ENCODE data around the gene OR2AK2. TPM values are rescaled to one million over a fixed set of nuclear protein-coding genes. Genes with fewer than 3 reads are reported as not detected.

Gene OR2AK2
- total and polyA plus RNA-seq, 4 donors: not detected

GRCh38 chr1:247933989-247934388 lies 31.0 kb upstream of the OR2AK2 start:
- H3K9ac ChIP-seq (ENCODE audit: insufficient read depth in 1 of 2, low read length in 2 of 2): no peak overlapping the region
- H3K4me1 ChIP-seq (ENCODE audit: control insufficient read depth in 5 of 5, insufficient read depth in 5 of 5, low read length in 5 of 5): no peaks in the 10 kb centered on the region
- DNase-seq: no peak
- ATAC-seq (ENCODE audit: insufficient read depth, low FRiP score): no peak
- H3K27ac ChIP-seq (ENCODE audit: low read depth in 1 of 2, low read length in 1 of 2): no peak overlapping the region
- H3K4me3 ChIP-seq: no peak overlapping the region
- H3K36me3 ChIP-seq (ENCODE audit: control insufficient read depth in 4 of 4, insufficient read depth in 4 of 4, low read length in 4 of 4): no peaks in the 10 kb centered on the region
- 97% methylated on average over 8 of the region's 8 CpGs for WGBS, 2 donors
- peaks cover 0 to 16% (median 0%) of the 10 kb centered on the region in 4 donors for H3K9me3 ChIP-seq (ENCODE audit: control insufficient read depth in 4 of 4, insufficient read depth in 3 of 4, low read length in 3 of 4)
- TF ChIP-seq CTCF (IDR thresholded peaks at IDR 0.05; ENCODE audit: control extremely low read depth, extremely low read depth): no peak
- H3K27me3 ChIP-seq (ENCODE audit: control insufficient read depth in 3 of 3, insufficient read depth in 3 of 3, low read length in 2 of 3): no peaks in the 10 kb centered on the region

- peaks cover 0 to 16% (median 0%) of the 10 kb centered on the region in 4 donors for H3K9me3 ChIP-seq (ENCODE audit: control insufficient read depth in 4 of 4, insufficient read depth in 3 of 4, low read length in 3 of 4)
- H3K27ac ChIP-seq (ENCODE audit: low read depth in 1 of 2, low read length in 1 of 2): no peak overlapping the region
- 94 to 98% methylated on average over 9 of the region's 9 CpGs for WGBS, 2 donors
- no peak overlapping the region for H3K9ac ChIP-seq (ENCODE audit: insufficient read depth in 1 of 2, low read length in 2 of 2)
- TF ChIP-seq CTCF (IDR thresholded peaks at IDR 0.05; ENCODE audit: control extremely low read depth, extremely low read depth): no peak
- no peaks in the 10 kb centered on the region for H3K36me3 ChIP-seq (ENCODE audit: control insufficient read depth in 4 of 4, insufficient read depth in 4 of 4, low read length in 4 of 4)
- no peaks in the 10 kb centered on the region for H3K4me1 ChIP-seq (ENCODE audit: control insufficient read depth in 5 of 5, insufficient read depth in 5 of 5, low read length in 5 of 5)
- H3K4me3 ChIP-seq: no peak overlapping the region
- DNase-seq (no peak), ATAC-seq (ENCODE audit: insufficient read depth, low FRiP score) (no peak)
- H3K27me3 ChIP-seq (ENCODE audit: control insufficient read depth in 3 of 3, insufficient read depth in 3 of 3, low read length in 2 of 3): no peaks in the 10 kb centered on the region
Observed at GRCh38 chr1:247935781-247936180, 29.3 kb upstream of the OR2AK2 start.

- Histone ChIP-seq H3K27ac (ENCODE audit: low read depth in 1 of 2, low read length in 1 of 2) (no peak overlapping the region), H3K9ac (ENCODE audit: insufficient read depth in 1 of 2, low read length in 2 of 2) (no peak overlapping the region), H3K4me3 (no peak overlapping the region), H3K9me3 (ENCODE audit: control insufficient read depth in 4 of 4, insufficient read depth in 3 of 4, low read length in 3 of 4) (peaks cover 0 to 16% (median 0%) of the 10 kb centered on the region in 4 donors), H3K36me3 (ENCODE audit: control insufficient read depth in 4 of 4, insufficient read depth in 4 of 4, low read length in 4 of 4) (no peaks in the 10 kb centered on the region), H3K27me3 (ENCODE audit: control insufficient read depth in 3 of 3, insufficient read depth in 3 of 3, low read length in 2 of 3) (no peaks in the 10 kb centered on the region), H3K4me1 (ENCODE audit: control insufficient read depth in 5 of 5, insufficient read depth in 5 of 5, low read length in 5 of 5) (no peaks in the 10 kb centered on the region)
- ATAC-seq (ENCODE audit: insufficient read depth, low FRiP score) (no peak), DNase-seq (no peak)
- no peak for TF ChIP-seq CTCF (IDR thresholded peaks at IDR 0.05; ENCODE audit: control extremely low read depth, extremely low read depth)
- 95 to 96% methylated on average over 18 of the region's 18 CpGs for WGBS, 2 donors
Observed at GRCh38 chr1:247936415-247936814, 28.6 kb upstream of the OR2AK2 start.

Data from lung (tissue), 12 donors.